ENCODE measurements around the gene SLC7A9.

SLC7A9 gene

DNA sequence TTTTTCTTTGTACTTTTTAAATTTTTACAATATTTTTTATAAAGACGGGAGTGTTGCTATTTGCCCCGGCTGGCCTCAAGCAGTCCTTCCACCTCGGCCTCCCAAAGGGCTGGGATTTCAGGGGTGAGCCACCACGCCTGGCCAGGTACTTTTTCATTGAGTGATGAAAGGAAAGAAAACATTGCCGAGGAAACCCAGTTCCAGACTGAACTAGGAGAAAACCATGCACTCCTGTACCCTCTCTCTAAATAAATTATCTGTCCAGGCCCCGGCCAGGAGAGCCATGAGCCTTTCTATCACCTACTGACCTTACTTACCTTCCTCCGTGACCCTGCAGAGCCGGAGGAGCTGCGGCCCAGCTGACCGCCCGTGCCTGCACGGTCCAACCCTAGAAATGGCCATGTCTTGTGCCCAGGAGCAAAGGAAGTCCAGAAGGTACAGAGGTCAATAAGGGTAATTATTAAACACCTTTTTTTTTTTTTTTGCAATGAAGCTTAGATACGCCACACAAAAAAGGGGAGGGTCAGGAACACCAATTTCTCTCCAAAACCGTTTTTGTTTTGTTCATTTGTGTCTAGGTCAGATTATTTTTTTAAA is at the start of gene SLC7A9:
SLC7A9 (minus strand) TSS at position 399 of the 597 bp plus-strand sequence. CDS start 1,233 bp downstream, outside the sequence.
- Histone ChIP-seq H3K9me3 (ENCODE audit: insufficient read depth, low read length) (no peaks in the 10 kb centered on the region), H3K4me2 (ENCODE audit: low read length) (no peak within 1 kb of the TSS), H3K27ac (ENCODE audit: low read length) (no peak within 1 kb of the TSS), H3K27me3 (ENCODE audit: low read depth, low read length) (no peaks in the 10 kb centered on the region), H2AFZ (ENCODE audit: low read depth, low read length) (no peak within 1 kb of the TSS), H3K36me3 (replicated peaks; ENCODE audit: low read depth, low read length) (no peaks in the 10 kb centered on the region), H4K20me1 (ENCODE audit: insufficient read depth, low read length) (no peaks in the 10 kb centered on the region), H3K9ac (ENCODE audit: low read length) (no peak within 1 kb of the TSS), H3K4me1 (ENCODE audit: low read length) (no peaks in the 10 kb centered on the region), H3K4me3 (ENCODE audit: low read length) (no peak within 1 kb of the TSS), H3K79me2 (ENCODE audit: low read length) (no peaks in the 10 kb centered on the region)
- no peak for TF ChIP-seq EZH2phosphoT487 (IDR thresholded peaks at IDR 0.05; ENCODE audit: low read depth)
- TF ChIP-seq CTCF (IDR thresholded peaks at IDR 0.05; ENCODE audit: low read depth, low read length): no peak

DNA sequence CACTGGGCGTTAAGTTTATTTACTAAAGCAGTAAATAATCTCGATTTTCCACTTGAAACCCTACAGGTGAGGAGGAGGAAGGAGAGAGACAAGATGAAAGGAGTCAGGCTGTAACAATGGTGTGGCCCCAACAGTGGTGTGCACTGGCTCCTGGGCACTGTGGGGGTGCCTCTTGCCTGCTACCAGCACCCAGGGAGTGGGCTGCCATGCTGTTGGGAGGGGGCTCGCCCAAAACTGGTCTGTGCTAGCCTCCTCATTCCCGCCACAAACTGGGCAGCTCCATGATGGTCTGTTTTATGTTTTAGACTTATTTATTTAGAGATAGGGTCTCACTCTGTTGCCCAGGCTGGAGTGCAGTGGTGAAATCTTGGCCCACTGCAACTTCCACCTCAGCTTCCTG is 49.8 kb upstream of the SLC7A9 start:
- no peak overlapping the region for H3K27ac ChIP-seq (ENCODE audit: low read length)
- no peak overlapping the region for H3K4me2 ChIP-seq (ENCODE audit: low read length)
- H3K9me3 ChIP-seq (ENCODE audit: insufficient read depth, low read length): no peaks in the 10 kb centered on the region
- no peaks in the 10 kb centered on the region for H4K20me1 ChIP-seq (ENCODE audit: insufficient read depth, low read length)
- H3K27me3 ChIP-seq (ENCODE audit: low read depth, low read length): no peaks in the 10 kb centered on the region
- no peak overlapping the region for H3K4me3 ChIP-seq (ENCODE audit: low read length)
- peaks cover 3% of the 10 kb centered on the region for H3K36me3 ChIP-seq (replicated peaks; ENCODE audit: low read depth, low read length)
- TF ChIP-seq CTCF (IDR thresholded peaks at IDR 0.05; ENCODE audit: low read depth, low read length) (no peak), EZH2phosphoT487 (IDR thresholded peaks at IDR 0.05; ENCODE audit: low read depth) (no peak)
- H2AFZ ChIP-seq (ENCODE audit: low read depth, low read length): no peak overlapping the region
- no peaks in the 10 kb centered on the region for H3K79me2 ChIP-seq (ENCODE audit: low read length)
- H3K9ac ChIP-seq (ENCODE audit: low read length): no peak overlapping the region
- H3K4me1 ChIP-seq (ENCODE audit: low read length): no peaks in the 10 kb centered on the region

DNA sequence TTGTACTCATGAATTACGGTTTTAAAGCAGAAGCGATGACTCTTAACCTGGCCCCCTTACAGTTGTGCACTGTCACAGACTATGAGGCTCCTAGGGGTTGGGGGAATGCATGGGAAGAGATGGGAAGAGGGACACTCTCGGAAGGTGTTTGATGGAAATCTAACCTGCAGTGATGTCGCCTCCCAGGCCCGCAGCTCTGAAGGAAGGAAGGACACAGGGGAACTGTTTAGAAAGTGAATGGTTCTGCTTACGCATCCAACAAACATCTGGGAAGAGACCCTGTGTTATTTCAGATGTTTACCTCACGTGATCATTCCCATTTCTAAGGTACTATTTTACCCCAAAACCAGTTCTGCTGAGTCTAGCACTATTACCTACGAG is 48.0 kb upstream of the SLC7A9 start:
- H3K9ac ChIP-seq (ENCODE audit: low read length): no peak overlapping the region
- H3K9me3 ChIP-seq (ENCODE audit: insufficient read depth, low read length): no peaks in the 10 kb centered on the region
- H3K4me3 ChIP-seq (ENCODE audit: low read length): no peak overlapping the region
- H3K79me2 ChIP-seq (ENCODE audit: low read length): no peaks in the 10 kb centered on the region
- no peak overlapping the region for H3K27ac ChIP-seq (ENCODE audit: low read length)
- H3K36me3 ChIP-seq (replicated peaks; ENCODE audit: low read depth, low read length): no peaks in the 10 kb centered on the region
- H2AFZ ChIP-seq (ENCODE audit: low read depth, low read length): no peak overlapping the region
- H4K20me1 ChIP-seq (ENCODE audit: insufficient read depth, low read length): no peaks in the 10 kb centered on the region
- no peak for TF ChIP-seq CTCF (IDR thresholded peaks at IDR 0.05; ENCODE audit: low read depth, low read length)
- no peak for TF ChIP-seq EZH2phosphoT487 (IDR thresholded peaks at IDR 0.05; ENCODE audit: low read depth)
- no peaks in the 10 kb centered on the region for H3K27me3 ChIP-seq (ENCODE audit: low read depth, low read length)
- H3K4me1 ChIP-seq (ENCODE audit: low read length): no peaks in the 10 kb centered on the region
- H3K4me2 ChIP-seq (ENCODE audit: low read length): no peak overlapping the region

- no peaks in the 10 kb centered on the region for H3K27me3 ChIP-seq (ENCODE audit: low read depth, low read length)
- H3K4me2 ChIP-seq (ENCODE audit: low read length): no peak overlapping the region
- H3K9ac ChIP-seq (ENCODE audit: low read length): no peak overlapping the region
- H3K79me2 ChIP-seq (ENCODE audit: low read length): no peaks in the 10 kb centered on the region
- no peaks in the 10 kb centered on the region for H3K36me3 ChIP-seq (replicated peaks; ENCODE audit: low read depth, low read length)
- no peak overlapping the region for H3K4me3 ChIP-seq (ENCODE audit: low read length)
- no peaks in the 10 kb centered on the region for H3K4me1 ChIP-seq (ENCODE audit: low read length)
- no peaks in the 10 kb centered on the region for H4K20me1 ChIP-seq (ENCODE audit: insufficient read depth, low read length)
- H2AFZ ChIP-seq (ENCODE audit: low read depth, low read length): no peak overlapping the region
- TF ChIP-seq EZH2phosphoT487 (IDR thresholded peaks at IDR 0.05; ENCODE audit: low read depth) (no peak), CTCF (IDR thresholded peaks at IDR 0.05; ENCODE audit: low read depth, low read length) (no peak)
- H3K27ac ChIP-seq (ENCODE audit: low read length): no peak overlapping the region
- no peaks in the 10 kb centered on the region for H3K9me3 ChIP-seq (ENCODE audit: insufficient read depth, low read length)
These were observed 47.5 kb upstream of the SLC7A9 start for GRCh38 chr19:32916969-32917615.

Measured in OCI-LY3 (cell line).